NB4 (cell line): ENCODE measurements around the gene CREB3L2.

ENCODE experiments used
- POLR2A ChIP-seq: IDR thresholded peaks from 2 replicates; pipeline ENCODE4 v1.6.1; 2011; ENCODE audit warnings: mild to moderate bottlenecking; ENCODE audit not compliant: insufficient read length; ENCODE audit errors: extremely low read depth
- TF ChIP-seq, protein P1 (sequence below): IDR thresholded peaks from one replicate; pipeline ENCODE4 v1.5.1; 2012; ENCODE audit warnings: low read depth, low read length

DNA sequence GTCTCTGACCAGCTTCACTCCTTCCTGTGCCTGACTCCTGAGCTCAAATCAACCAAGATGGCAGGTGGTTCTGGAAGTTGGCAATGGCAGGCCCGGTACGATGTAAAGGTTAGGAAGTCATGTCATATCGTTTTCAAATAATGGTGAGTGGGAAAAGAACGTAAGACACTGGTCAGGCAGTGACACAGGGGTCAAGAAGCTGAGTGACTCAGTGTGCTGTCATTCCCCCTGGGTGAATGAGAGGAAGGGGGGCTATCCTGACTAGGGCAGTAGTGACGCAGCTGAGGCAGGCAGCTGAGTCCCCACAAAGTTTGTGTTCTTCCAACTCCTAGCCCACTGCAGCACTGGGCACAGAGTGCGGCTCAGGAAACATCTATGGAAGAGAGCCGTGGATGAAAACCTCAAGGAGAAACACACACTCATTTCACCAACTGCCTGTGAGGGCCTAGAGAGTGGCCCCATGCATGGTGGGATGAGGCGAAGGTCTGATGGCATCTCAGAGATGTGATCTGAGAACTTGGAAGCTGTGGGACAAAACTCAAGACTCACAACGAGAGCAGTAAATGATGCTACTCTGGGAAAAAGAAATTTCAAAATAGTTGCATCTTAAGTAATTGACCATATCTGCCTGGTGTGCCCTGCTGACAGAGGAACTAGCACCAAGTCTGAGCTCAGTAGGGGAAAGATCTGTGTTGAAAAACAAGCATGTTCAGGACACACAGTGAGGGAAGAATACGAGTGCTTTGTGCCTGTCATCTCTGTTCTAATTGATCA, 23.2 kb downstream of the CREB3L2 start:
- no peak for TF ChIP-seq POLR2A
- TF ChIP-seq, protein P1, sequence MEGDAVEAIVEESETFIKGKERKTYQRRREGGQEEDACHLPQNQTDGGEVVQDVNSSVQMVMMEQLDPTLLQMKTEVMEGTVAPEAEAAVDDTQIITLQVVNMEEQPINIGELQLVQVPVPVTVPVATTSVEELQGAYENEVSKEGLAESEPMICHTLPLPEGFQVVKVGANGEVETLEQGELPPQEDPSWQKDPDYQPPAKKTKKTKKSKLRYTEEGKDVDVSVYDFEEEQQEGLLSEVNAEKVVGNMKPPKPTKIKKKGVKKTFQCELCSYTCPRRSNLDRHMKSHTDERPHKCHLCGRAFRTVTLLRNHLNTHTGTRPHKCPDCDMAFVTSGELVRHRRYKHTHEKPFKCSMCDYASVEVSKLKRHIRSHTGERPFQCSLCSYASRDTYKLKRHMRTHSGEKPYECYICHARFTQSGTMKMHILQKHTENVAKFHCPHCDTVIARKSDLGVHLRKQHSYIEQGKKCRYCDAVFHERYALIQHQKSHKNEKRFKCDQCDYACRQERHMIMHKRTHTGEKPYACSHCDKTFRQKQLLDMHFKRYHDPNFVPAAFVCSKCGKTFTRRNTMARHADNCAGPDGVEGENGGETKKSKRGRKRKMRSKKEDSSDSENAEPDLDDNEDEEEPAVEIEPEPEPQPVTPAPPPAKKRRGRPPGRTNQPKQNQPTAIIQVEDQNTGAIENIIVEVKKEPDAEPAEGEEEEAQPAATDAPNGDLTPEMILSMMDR = no peak
